ENCODE data around the gene LAMTOR3.
"Not testable (repeated sequence)": the region's sequence is repeated elsewhere in the genome, so short reads cannot be mapped to it uniquely, and the experiment has no call there.

Gene LAMTOR3

DNA sequence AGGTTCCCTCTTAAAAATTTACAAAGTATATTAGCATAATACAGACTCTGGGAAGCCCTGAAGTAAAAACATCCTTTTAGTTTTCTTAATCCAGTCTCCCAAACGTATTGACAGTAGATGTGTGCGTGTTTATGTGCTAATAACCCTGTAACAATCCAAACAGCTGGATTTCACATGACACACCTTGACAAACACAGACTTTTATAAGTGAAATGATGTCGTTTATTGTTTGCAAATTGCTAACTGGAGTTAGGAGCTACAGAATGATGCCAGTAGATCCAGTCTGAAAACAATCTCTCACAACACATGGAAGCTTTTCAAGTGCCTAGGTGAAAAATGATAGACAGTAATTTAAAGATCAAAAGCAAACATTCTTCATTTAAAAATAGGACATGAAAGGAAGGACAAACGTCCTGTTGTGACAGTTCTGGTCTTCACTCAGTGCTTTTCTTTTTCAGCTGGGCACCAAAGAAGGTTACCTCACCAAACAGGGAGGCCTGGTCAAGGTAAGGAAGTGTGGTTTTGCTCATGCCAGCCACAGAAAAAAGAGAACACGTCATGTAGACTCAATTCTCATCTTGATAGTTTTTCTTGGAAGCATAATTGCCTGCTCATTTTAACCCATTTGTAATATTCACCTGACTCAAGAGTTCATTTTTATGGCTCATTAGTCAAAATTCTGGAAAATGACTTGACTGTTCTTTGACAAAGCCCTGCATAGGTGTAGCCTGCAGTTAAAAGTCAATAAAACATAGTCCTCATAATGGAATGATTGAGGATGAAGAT lies 32.9 kb downstream of the LAMTOR3 start:
- no peak for DNase-seq

DNA sequence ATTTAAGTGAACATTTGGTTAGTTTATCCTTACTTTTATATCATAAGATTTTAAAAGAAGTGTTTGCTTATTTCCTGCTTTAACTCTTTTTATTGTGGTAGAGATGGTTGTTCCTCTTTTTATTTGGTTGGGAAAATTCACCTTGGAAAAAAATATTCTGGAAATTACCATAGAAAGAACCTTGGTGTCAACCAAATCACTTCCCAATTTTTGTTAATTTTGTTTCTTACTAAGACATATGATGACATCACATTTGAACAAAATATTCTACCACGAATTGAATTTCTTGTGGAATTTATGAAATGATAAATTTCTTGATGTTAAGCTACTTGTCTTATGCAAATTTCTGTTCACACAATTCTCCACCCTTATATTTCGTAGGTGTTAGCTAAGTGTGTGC lies 33.7 kb downstream of the LAMTOR3 start:
- no peak for DNase-seq

DNA sequence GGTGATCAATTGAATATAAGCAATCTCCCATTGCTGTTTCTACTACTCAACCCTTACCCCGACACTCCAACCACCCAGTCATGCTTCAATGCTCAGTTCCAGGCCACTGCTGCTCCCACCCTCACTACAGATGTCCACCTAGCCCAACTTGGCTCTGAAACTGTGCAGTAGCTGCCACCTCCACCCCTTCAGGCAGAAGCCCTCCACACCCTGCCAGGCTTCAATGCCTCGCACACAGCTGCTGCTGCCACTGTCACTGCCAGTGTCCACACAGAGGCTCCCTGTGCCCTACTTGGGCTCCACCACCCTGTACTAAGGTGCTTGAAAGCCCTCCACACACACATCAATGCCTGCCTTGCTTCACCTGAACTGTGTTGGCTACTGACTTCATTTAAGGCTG lies 34.6 kb downstream of the LAMTOR3 start:
- no peak for DNase-seq

GRCh38 chr4:99857307-99857706 lies 36.9 kb downstream of the LAMTOR3 start:
- DNase-seq: no peak

DNA sequence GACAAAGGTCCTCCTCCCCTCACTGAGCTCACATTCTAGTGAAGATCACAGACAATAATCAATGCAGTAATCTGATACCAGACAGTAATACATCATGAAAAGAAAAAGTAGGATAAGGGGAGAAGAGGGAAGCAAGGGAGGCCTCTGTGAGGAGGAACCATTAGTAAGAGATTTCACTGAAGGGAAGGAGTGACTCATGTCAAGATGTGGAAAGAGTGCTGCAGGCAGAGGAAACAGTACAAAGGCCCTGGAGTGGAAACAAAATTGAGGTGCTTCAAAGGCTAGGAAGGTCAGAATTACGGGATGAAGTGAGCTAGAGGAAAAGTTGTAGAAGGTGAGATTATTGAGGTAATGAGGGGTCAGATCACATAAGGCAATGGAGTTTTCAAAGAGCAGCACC lies 38.1 kb downstream of the LAMTOR3 start:
- DNase-seq: no peak

GRCh38 chr4:99855678-99856077 lies 38.5 kb downstream of the LAMTOR3 start:
- no peak for DNase-seq

DNA sequence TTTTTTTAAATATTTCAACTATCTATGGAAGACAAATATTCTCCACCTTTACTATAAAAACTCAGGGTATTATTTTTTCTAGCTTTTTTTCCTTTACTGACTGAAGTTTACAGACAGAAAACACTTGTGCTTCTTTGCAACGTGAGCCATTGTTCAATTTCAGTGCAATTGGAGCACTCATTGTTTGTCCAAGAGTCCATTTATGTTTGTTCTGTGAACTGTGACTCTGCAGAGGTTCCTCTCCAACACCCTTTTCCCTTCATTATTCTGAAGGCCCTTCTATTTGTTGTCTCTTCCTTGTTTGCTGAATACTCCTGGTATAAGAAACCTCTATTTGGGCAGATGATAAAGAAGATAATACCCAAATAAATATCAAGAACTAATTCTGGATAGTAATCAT lies 40.2 kb downstream of the LAMTOR3 start:
- no peak for DNase-seq

DNA sequence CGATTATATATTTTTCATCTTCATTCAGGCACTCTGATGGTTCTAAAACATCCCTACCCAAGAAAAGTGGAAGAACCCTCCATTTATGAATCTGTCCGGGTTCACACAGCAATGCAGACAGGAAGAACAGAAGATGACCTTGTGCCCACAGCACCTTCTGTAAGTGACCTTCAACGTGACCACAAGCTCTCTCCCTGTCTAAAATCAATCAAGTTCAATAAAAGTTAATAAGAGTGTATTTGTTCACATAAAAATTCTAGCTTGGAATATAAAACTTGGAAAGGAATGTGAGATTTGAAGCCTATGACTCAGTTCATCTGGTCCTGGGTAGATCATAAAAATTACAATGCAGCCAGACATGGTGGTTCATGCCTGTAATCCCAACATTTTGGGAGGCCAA lies 41.0 kb downstream of the LAMTOR3 start:
- no peak for DNase-seq

DNA sequence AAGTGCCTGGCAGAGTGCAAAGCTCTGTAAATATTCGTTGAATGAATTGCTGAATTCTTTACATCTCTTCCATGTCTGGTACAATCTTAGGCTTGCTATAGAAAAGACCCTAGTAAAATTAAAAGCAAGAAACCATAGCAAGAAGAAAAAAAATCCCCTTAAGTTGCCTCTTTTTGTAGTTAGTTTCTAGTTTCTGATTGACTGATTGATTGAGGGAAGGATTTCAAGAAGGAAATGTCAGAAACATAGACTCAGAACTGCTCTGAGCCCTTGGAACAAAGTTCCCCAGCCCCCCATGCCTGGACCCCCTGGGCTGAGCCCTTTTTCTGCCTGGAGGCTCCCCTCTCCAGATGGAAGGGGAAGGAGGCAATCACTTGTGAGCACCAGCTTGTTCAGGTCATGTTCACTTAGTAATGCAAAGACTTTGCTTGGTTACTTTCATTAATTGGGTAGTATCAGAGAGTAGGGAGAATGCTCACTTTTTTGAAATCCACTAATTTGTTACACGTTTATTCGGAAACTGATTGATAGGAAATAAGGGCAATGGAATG lies 42.0 kb downstream of the LAMTOR3 start:
- DNase-seq: no peak

GRCh38 chr4:99848591-99849001 lies 45.6 kb downstream of the LAMTOR3 start:
- no peak for DNase-seq

GRCh38 chr4:99847362-99847976 lies 46.8 kb downstream of the LAMTOR3 start:
- DNase-seq: no peak

DNA sequence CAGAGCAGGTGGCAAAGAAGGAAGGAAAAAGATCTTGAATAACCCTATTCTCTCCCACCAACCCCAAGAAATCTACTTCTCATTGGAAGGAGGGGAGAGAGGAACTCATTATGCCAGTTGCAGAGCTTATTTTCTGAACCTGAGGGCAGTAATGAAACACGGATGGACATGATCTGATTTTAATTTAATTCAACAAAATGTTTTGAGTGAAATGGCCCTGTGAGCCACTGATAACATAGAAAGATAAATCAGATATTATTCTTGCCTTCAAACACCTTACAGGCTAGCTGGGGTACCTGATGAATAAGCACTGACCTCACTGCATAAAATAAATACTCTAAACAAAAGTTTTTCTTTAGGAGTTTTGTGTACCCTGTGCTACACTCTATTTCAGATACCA lies 47.3 kb downstream of the LAMTOR3 start:
- DNase-seq: no peak

DNA sequence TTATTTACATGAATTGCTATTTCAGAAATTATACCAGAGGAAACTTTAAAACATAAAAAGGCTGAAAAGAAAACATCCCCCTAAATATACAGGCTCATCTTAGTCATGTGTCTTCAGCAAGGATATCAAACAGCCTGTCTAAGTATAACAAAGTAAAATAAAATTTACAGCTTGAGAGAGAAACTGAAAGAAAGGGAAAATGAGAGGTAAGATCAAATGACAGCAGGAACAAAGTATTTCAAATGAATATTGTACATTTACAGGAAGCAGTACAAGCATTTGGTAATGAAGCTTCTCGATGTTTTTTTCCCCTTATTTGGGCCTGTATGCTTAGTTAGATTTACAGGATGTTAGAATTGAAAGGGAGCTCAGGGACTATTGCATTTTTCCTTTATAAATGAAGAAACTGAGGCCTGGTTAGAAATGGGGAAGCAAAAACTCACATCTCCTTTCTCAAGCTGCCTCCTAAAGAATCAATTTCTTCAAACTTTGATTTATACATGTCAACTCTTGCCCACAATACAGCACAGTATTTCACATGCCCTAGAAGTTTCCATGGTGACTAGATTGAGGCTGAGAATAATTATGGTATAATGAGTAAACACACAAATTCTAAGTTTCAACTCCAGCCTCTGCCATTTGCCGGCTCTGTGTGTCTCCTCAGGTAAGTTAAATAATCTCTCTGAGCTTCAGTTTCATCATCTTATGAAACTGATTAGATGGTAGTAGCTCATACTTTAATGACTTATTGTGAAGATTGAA lies 48.3 kb downstream of the LAMTOR3 start:
- no peak for DNase-seq

- no peak for DNase-seq
These were observed 49.0 kb downstream of the LAMTOR3 start for GRCh38 chr4:99845179-99845578.

GRCh38 chr4:99844048-99844447 lies 50.2 kb downstream of the LAMTOR3 start:
- no peak for DNase-seq

DNA sequence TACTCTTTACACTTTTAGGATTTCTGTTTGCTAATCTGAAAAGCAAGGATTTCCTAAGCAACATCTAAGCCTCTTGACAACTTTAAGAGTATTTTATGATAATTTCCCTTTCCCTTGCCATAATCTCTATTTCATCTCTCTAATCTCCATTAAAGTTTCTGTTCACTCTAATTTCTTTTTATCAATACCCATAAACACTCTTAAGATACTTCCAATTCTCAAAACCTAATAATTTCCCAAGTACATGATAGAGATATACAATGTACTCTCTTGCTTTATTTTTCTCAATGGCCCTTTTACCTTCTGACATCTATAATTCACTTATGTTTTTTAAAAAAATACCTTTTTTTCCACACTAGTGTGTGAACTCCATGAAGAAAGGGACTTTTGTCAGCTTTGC lies 50.8 kb downstream of the LAMTOR3 start:
- no peak for DNase-seq

- DNase-seq: no peak
These were observed 53.1 kb downstream of the LAMTOR3 start for GRCh38 chr4:99841129-99841528.

GRCh38 chr4:99838927-99839326 lies 55.3 kb downstream of the LAMTOR3 start:
- DNase-seq: no peak

GRCh38 chr4:99835942-99836341 lies 58.3 kb downstream of the LAMTOR3 start:
- no peak for DNase-seq

- no peak for DNase-seq
These were observed 59.7 kb downstream of the LAMTOR3 start for GRCh38 chr4:99834569-99834968.

- DNase-seq: no peak
These were observed 60.5 kb downstream of the LAMTOR3 start for GRCh38 chr4:99833756-99834155.

- no peak for DNase-seq
These were observed 61.5 kb downstream of the LAMTOR3 start for GRCh38 chr4:99832758-99833157.

- DNase-seq: no peak
These were observed 61.9 kb downstream of the LAMTOR3 start for GRCh38 chr4:99832321-99832720.

DNA sequence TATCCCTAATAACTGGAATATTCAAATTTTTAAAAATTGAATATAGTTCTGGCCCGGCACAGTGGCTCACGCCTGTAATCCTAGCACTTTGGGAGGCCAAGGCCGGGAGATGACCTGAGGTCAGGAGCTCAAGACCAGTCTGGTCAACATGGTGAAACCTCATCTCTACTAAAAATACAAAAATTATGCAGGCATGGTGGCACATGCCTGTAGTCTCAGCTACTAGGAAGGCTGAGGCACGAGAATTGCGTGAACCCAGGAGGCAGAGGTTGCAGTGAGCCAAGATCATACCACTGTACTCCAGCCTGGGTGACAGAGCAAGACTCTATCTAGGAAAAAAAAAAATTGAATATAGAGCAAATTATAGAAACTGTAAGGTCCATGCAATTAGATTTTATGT lies 64.2 kb downstream of the LAMTOR3 start:
- not testable (repeated sequence) for DNase-seq

Measured in activated CD4-positive, alpha-beta T cell treated with anti-CD3 and anti-CD28 coated beads, Interleukin-2, amount 50 U/mL, for 4 hours (primary cell).